ENCODE measurements around the gene BCL2L13.

The BCL2L13 gene

GRCh38 chr22:17672417-17672991 lies 33.9 kb downstream of the BCL2L13 start:
- H3K36me3 ChIP-seq (replicated peaks) = peaks cover 22% of the 10 kb centered on the region
- no peak for TF ChIP-seq CTCF (IDR thresholded peaks at IDR 0.05; ENCODE audit: low read depth, low read length, missing control alignments)

GRCh38 chr22:17674152-17674551 lies 35.6 kb downstream of the BCL2L13 start:
- no peak for DNase-seq
- peaks cover 21% of the 10 kb centered on the region for H3K36me3 ChIP-seq (replicated peaks)
- H3K27ac ChIP-seq = no peak overlapping the region
- no peak for TF ChIP-seq CTCF (IDR thresholded peaks at IDR 0.05; ENCODE audit: low read depth, low read length, missing control alignments)
- in situ Hi-C loops (cut with HindIII; ENCODE audit: low pct_ligation_motif_present, low sequenced_read_pairs) = no loop called here
- H3K4me3 ChIP-seq (ENCODE audit: low read depth, low read length) = no peak overlapping the region
- H3K27me3 ChIP-seq (replicated peaks) = no peaks in the 10 kb centered on the region

More at GRCh38 chr22:17672417-17672991, 33.9 kb downstream of the BCL2L13 start:
- Histone ChIP-seq H3K27me3 (replicated peaks) (no peaks in the 10 kb centered on the region), H3K27ac (no peak overlapping the region), H3K4me3 (ENCODE audit: low read depth, low read length) (no peak overlapping the region)
- in situ Hi-C loops (cut with HindIII; ENCODE audit: low pct_ligation_motif_present, low sequenced_read_pairs) = no loop called here
- no peak for DNase-seq

GRCh38 chr22:17675584-17675983 lies 37.0 kb downstream of the BCL2L13 start:
- H3K36me3 ChIP-seq (replicated peaks) = peaks cover 11% of the 10 kb centered on the region
- TF ChIP-seq CTCF (IDR thresholded peaks at IDR 0.05; ENCODE audit: low read depth, low read length, missing control alignments) = no peak
- no peak overlapping the region for H3K27ac ChIP-seq
- DNase-seq = no peak
- H3K27me3 ChIP-seq (replicated peaks) = no peaks in the 10 kb centered on the region
- in situ Hi-C loops (cut with HindIII; ENCODE audit: low pct_ligation_motif_present, low sequenced_read_pairs) = no loop called here
- H3K4me3 ChIP-seq (ENCODE audit: low read depth, low read length) = no peak overlapping the region

- in situ Hi-C loops (cut with HindIII; ENCODE audit: low pct_ligation_motif_present, low sequenced_read_pairs) = no loop called here
- H3K36me3 ChIP-seq (replicated peaks) = no peaks in the 10 kb centered on the region
- no peak overlapping the region for H3K27ac ChIP-seq
- no peak for TF ChIP-seq CTCF (IDR thresholded peaks at IDR 0.05; ENCODE audit: low read depth, low read length, missing control alignments)
- H3K4me3 ChIP-seq (ENCODE audit: low read depth, low read length) = no peak overlapping the region
- DNase-seq = no peak
- H3K27me3 ChIP-seq (replicated peaks) = no peaks in the 10 kb centered on the region
Measured at GRCh38 chr22:17678817-17679385, 40.3 kb downstream of the BCL2L13 start.

GRCh38 chr22:17684245-17684644 lies 45.7 kb downstream of the BCL2L13 start:
- H3K4me3 ChIP-seq (ENCODE audit: low read depth, low read length) = no peak overlapping the region
- peaks cover 8% of the 10 kb centered on the region for H3K36me3 ChIP-seq (replicated peaks)
- no peak overlapping the region for H3K27ac ChIP-seq
- H3K27me3 ChIP-seq (replicated peaks) = no peaks in the 10 kb centered on the region
- no peak for TF ChIP-seq CTCF (IDR thresholded peaks at IDR 0.05; ENCODE audit: low read depth, low read length, missing control alignments)
- in situ Hi-C loops (cut with HindIII; ENCODE audit: low pct_ligation_motif_present, low sequenced_read_pairs) = no loop called here
- DNase-seq = no peak

- no peaks in the 10 kb centered on the region for H3K27me3 ChIP-seq (replicated peaks)
- DNase-seq = no peak
- H3K4me3 ChIP-seq (ENCODE audit: low read depth, low read length) = no peak overlapping the region
- H3K36me3 ChIP-seq (replicated peaks) = peaks cover 3% of the 10 kb centered on the region
- in situ Hi-C loops (cut with HindIII; ENCODE audit: low pct_ligation_motif_present, low sequenced_read_pairs) = no loop called here
- no peak overlapping the region for H3K27ac ChIP-seq
- no peak for TF ChIP-seq CTCF (IDR thresholded peaks at IDR 0.05; ENCODE audit: low read depth, low read length, missing control alignments)
Measured at GRCh38 chr22:17692841-17693240, 54.3 kb downstream of the BCL2L13 start.
